GM19438 (cell line): Measurements from ENCODE around the gene PXK.
A peak's percentile ranks its signal among the peaks of the same experiment; 100 is the strongest.
"Not testable (repeated sequence)": the region's sequence is repeated elsewhere in the genome, so short reads cannot be mapped to it uniquely, and the experiment has no call there.

Experiments used
- ATAC-seq: cut with Tn5 transposase; IDR thresholded peaks from one replicate; pipeline ENCODE4 v1.9.1; 2021; ENCODE audit warnings: low read depth; ENCODE audit not compliant: unreplicated experiment

Gene PXK

DNA sequence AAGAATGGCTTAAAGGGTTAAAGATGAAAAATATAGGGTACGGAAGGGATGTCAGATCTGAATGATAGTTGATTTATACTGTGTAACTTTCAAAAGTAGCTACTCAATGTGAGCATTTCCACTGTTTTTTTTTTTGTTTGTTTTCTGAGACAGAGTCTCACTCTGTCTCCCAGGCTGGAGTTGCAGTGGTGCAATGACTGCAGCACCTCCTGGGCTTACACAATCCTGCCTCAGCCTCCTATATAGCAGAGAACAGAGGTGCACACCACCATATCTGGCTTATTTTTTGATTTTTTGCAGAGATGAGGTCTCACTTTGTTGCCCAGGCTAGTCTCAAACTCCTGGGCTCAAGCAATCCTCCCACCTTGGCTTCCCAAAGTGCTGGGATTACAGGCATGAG is 9.9 kb upstream of the PXK start:
- ATAC-seq = no peak

GRCh38 chr3:58323529-58324390 is 8.9 kb upstream of the PXK start:
- no peak for ATAC-seq

- no peak for ATAC-seq
Observed at GRCh38 chr3:58324391-58325390, 8.0 kb upstream of the PXK start.

DNA sequence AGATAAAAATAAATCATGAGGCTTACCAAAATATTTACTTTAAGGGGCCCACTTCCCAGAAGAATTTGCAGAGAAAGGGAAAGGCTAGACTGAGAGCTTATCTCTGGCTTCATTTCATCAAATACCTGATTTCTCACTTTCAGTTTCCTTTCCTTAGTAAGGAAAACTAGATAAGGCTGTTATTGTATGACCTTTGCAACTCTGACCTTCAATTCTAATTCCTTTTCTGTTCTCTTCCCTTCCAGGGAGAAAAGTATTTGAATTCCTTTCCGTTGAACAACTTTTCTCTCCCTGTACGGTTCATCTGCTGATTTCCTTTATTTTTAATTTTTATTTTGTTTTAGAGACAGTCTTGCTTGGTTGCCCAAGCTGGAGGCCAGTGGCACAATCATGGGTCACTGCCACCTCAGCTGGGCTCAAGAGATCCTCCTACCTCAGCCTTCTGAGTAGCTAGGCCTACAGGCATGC is 7.1 kb upstream of the PXK start:
- no peak for ATAC-seq

- ATAC-seq = no peak
Observed at GRCh38 chr3:58326267-58326900, 6.3 kb upstream of the PXK start.

GRCh38 chr3:58329150-58329921 is 3.4 kb upstream of the PXK start:
- ATAC-seq = no peak

DNA sequence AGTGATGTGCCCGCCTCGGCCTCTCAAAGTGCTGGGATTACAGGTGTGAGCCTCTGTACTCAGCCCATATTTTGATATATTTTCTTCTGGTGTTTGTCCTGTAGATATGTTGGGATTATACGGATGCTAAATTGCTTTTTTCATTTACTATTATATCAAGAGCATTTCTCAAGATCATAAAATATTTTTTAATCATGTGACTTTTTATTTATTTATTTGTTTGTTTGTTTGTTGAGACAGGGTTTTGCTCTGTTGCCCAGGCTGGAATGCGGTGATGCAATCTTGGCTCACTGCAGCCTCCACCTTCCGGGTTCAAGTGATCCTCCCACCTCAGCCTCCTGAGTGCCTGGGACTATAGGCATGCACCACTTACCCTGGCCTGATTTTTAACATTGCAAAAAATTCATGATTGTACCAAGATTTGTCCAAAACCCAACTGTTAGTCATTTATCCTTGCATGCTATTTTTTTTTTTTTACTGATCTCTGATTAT is 2.7 kb upstream of the PXK start:
- ATAC-seq = no peak

GRCh38 chr3:58331593-58332152 is 1.0 kb upstream of the PXK start:
- no peak for ATAC-seq

- ATAC-seq = peak; percentile 35
Observed at GRCh38 chr3:58333206-58334012, 717 bp downstream of the PXK start.

GRCh38 chr3:58334013-58334321 is 1.3 kb downstream of the PXK start:
- no peak for ATAC-seq

DNA sequence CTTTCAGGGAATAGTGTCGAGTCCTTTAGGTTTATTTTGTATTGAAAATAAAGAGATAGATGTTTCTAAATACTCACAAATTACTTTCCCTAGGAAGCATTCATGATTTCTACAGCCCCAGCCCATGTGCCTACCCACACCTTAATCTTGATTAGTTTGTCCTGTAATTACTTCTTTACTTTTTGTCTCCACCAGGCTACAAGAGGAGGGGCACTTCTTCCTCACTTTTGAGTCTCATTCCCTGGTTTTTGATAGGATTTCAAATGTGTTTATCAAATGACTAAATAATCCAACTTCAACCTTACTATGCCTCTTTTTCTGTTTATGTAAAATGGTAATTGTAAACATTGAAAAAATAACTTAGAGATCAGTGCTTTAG is 1.8 kb downstream of the PXK start:
- no peak for ATAC-seq

- no peak for ATAC-seq
Observed at GRCh38 chr3:58335652-58335947, 2.9 kb downstream of the PXK start.

GRCh38 chr3:58336135-58336882 is 3.6 kb downstream of the PXK start:
- no peak for ATAC-seq

GRCh38 chr3:58337190-58337589 is 4.5 kb downstream of the PXK start:
- ATAC-seq = no peak

DNA sequence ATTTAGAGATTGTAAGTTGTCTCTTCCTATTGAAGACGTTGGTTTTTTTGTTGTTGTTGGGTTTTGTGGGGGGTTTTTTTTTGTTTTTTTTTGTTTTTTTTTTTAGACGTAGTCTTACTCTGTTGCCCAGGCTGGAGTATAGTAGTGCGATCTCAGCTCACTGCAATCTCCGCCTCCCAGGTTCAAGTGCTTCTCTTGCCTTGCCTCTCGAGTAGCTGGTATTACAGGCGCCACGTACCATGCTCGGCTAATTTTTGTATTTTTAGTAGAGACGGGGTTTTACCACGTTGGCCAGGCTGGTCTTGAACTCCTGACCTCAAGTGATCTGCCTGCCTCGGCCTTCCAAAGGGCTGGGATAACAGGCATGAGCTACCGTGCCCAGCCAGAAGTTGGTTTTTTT is 6.5 kb downstream of the PXK start:
- not testable (repeated sequence) for ATAC-seq

- ATAC-seq = no peak
Observed at GRCh38 chr3:58340594-58341244, 8.0 kb downstream of the PXK start.

DNA sequence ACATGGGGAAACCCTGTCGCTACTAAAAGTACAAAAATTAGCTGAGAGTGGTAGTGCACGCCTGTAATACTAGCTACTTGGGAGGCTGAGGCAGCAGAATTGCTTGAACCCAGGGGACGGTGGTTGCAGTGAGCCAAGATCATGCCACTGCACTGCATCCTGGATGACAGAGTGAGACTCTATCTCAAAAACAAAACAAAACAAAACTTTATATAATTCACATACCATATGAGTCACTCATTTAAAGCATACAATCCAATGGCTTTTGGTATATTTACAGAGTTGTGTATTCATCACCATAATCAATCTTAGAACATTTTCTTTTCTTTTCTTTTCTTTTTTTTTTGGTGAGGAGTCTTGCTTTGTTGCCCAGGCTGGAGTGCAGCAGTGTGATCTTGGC is 8.7 kb downstream of the PXK start:
- no peak for ATAC-seq

DNA sequence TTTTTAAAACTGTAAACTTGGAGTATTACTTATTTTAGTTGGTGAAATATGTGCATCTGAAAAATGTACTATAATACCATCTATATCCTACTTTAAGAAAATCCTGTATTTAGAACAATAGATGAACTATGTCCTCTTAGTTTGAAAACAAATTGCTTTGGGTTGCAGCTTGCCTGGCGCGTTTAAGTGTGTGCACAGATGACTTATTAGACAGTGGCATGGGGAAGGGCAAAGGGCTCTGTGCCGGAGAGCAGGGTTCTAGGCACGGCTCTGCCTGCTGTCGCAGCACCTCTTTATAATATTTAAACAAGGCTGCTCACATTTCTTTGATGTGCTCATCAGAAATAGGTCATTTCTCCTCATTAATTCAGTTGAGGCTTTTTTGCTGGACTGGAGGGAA is 10.0 kb downstream of the PXK start:
- no peak for ATAC-seq
